ENCODE results near the gene RAB9B.

- TF ChIP-seq CTCF (CRISPR knock-in tag; IDR thresholded peaks at IDR 0.05) (no peak), HOXA7 (CRISPR knock-in tag; IDR thresholded peaks at IDR 0.05) (no peak), TARDBP (CRISPR knock-in tag; IDR thresholded peaks at IDR 0.05) (no peak), TEAD3 (CRISPR knock-in tag; optimal IDR thresholded peaks at IDR 0.05; ENCODE audit: borderline replicate concordance) (no peak), ZXDC (CRISPR knock-in tag; IDR thresholded peaks at IDR 0.05) (no peak), ZNF331 (CRISPR knock-in tag; IDR thresholded peaks at IDR 0.05) (no peak)
- TF ChIP-seq, protein P1, sequence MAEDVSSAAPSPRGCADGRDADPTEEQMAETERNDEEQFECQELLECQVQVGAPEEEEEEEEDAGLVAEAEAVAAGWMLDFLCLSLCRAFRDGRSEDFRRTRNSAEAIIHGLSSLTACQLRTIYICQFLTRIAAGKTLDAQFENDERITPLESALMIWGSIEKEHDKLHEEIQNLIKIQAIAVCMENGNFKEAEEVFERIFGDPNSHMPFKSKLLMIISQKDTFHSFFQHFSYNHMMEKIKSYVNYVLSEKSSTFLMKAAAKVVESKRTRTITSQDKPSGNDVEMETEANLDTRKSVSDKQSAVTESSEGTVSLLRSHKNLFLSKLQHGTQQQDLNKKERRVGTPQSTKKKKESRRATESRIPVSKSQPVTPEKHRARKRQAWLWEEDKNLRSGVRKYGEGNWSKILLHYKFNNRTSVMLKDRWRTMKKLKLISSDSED (CRISPR knock-in tag; IDR thresholded peaks at IDR 0.05): no peak
- TF ChIP-seq, protein P2, sequence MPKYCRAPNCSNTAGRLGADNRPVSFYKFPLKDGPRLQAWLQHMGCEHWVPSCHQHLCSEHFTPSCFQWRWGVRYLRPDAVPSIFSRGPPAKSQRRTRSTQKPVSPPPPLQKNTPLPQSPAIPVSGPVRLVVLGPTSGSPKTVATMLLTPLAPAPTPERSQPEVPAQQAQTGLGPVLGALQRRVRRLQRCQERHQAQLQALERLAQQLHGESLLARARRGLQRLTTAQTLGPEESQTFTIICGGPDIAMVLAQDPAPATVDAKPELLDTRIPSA (CRISPR knock-in tag; IDR thresholded peaks at IDR 0.05; ENCODE audit: borderline replicate concordance): no peak
Measured at GRCh38 chrX:103878466-103879122, 46.5 kb upstream of the RAB9B start.
